SK-N-SH (cell line): ENCODE data around the gene SLC25A26.

Source experiments
- CTCF ChIP-seq: fragments of 200-600 bp; sonication (generic); IDR thresholded peaks from 2 replicates; pipeline ENCODE4 v1.6.1; 2017; ENCODE audit warnings: antibody characterized with exemption, mild to moderate bottlenecking, moderate library complexity
- EP300 ChIP-seq, 2 experiments: IDR thresholded peaks; 2 replicates each; pipeline versions ENCODE4 v1.4.0 to v1.6.1; 2012; ENCODE audit warnings: borderline replicate concordance in 1 of 2, low read depth in 1 of 2, low read length in 1 of 2
- GABPA ChIP-seq: IDR thresholded peaks from 2 replicates; pipeline ENCODE4 v1.4.0; 2012; ENCODE audit warnings: low read depth, mild to moderate bottlenecking
- PBX3 ChIP-seq: IDR thresholded peaks from 2 replicates; pipeline ENCODE4; 2012
- POLR2AphosphoS5 ChIP-seq: IDR thresholded peaks from 2 replicates; pipeline ENCODE4 v1.6.1; 2012; ENCODE audit warnings: low read depth, low read length
- RAD21 ChIP-seq: IDR thresholded peaks from 2 replicates; pipeline ENCODE4 v1.6.1; 2012; ENCODE audit warnings: mild to moderate bottlenecking, low read length
- RCOR1 ChIP-seq: fragments of 150-350 bp; IDR thresholded peaks from 2 replicates; pipeline ENCODE4 v1.6.1; 2017; ENCODE audit warnings: antibody characterized with exemption, low read length
- RFX5 ChIP-seq: IDR thresholded peaks from 2 replicates; pipeline ENCODE4 v1.6.1; 2012; ENCODE audit warnings: mild to moderate bottlenecking, improper control_type of control experiment, low read length
- SMC3 ChIP-seq: IDR thresholded peaks from 2 replicates; pipeline ENCODE4 v1.6.1; 2012; ENCODE audit warnings: low read depth, low read length, improper control_type of control experiment
- TEAD4 ChIP-seq: IDR thresholded peaks from 2 replicates; pipeline ENCODE4 v1.4.0; 2012; ENCODE audit warnings: mild to moderate bottlenecking, borderline replicate concordance; ENCODE audit not compliant: insufficient read depth
- USF1 ChIP-seq: IDR thresholded peaks from 2 replicates; pipeline ENCODE4 v1.4.0; 2012; ENCODE audit warnings: low read depth, borderline replicate concordance
- USF2 ChIP-seq: fragments of 150-350 bp; IDR thresholded peaks from 2 replicates; pipeline ENCODE4 v1.6.1; 2017; ENCODE audit warnings: antibody characterized with exemption, low read length, low read depth, borderline replicate concordance
- YY1 ChIP-seq: IDR thresholded peaks from 2 replicates; pipeline ENCODE4 v1.4.0; 2012; ENCODE audit warnings: low read depth, mild to moderate bottlenecking

GRCh38 chr3:66350601-66351000 is 129.8 kb downstream of the SLC25A26 start:
- TF ChIP-seq CTCF, result no peak
- TF ChIP-seq PBX3, result no peak
- TF ChIP-seq RAD21, result no peak
- no peak for TF ChIP-seq GABPA
- no peak for TF ChIP-seq RCOR1
- TF ChIP-seq USF2, result no peak
- TF ChIP-seq TEAD4, result no peak
- TF ChIP-seq EP300 (IDR thresholded peaks at IDR 0.05; ENCODE audit: borderline replicate concordance in 1 of 2, low read depth in 1 of 2, low read length in 1 of 2), result no peak
- no peak for TF ChIP-seq YY1
- no peak for TF ChIP-seq SMC3
- TF ChIP-seq RFX5, result no peak
- no peak for TF ChIP-seq POLR2AphosphoS5
- TF ChIP-seq USF1, result no peak
